GM12878 (cell line): Measurements from ENCODE around the gene CDC20B. TPM values are rescaled to one million over a fixed set of nuclear protein-coding genes. Genes with fewer than 3 reads are reported as not detected.

Experiments
- ATAC-seq: fragments of 200-7000 bp; cut with Tn5 transposase; 3 replicates; pipeline ENCODE4 v1.9.1; 2020; ENCODE audit warnings: mild to moderate bottlenecking, moderate library complexity
- BruUV-seq: library from RNA; stranded (reverse); fragments of 400-500 nt; replicated peaks from 2 replicates; lab custom pipeline; 2021; lab: Mats Ljungman, UMichigan
- CTCF ChIA-PET: fragments of 300-600 bp; sonication (Branson Sonifier 250); formaldehyde crosslinking; extraction: SDS; loops from one replicate; lab custom pipeline; 2021; ENCODE audit warnings: inconsistent platforms; lab: Yijun Ruan, JAX
- POLR2A ChIA-PET: fragments of 350-600 bp; formaldehyde crosslinking; extraction: SDS; loops from one replicate; lab custom pipeline; 2021; ENCODE audit warnings: inconsistent platforms; lab: Charles Lee
- RAD21 ChIA-PET: fragments of 300-600 bp; sonication (Branson Sonifier 250); formaldehyde crosslinking; loops from one replicate; lab custom pipeline; 2023; ENCODE audit warnings: antibody characterized with exemption; ENCODE audit not compliant: unreplicated experiment; lab: Charles Lee
- SMC1A ChIA-PET: fragments of 300-600 bp; sonication (Branson Sonifier 250); formaldehyde crosslinking; loops from one replicate; lab custom pipeline; 2023; ENCODE audit not compliant: unreplicated experiment, uncharacterized antibody; lab: Charles Lee
- DNase-seq: peaks from one replicate; pipeline ENCODE4 v3.0.0-alpha.2; 2011; ENCODE audit warnings: low read depth, low spot score
- FAIRE-seq: peaks from 3 replicates; lab custom pipeline; 2011; peaks lifted over from hg19 to GRCh38; lab: Jason Lieb, UNC
- H2AFZ ChIP-seq: 2 replicates; pipeline ENCODE4 v1.6.0; 2011; ENCODE audit warnings: low read depth, low read length, control low read depth; ENCODE audit not compliant: control insufficient read depth
- H3K27ac ChIP-seq: 2 replicates; pipeline ENCODE4 v1.5.1; 2011; ENCODE audit warnings: control low read depth; ENCODE audit not compliant: control insufficient read depth, insufficient read depth
- H3K27me3 ChIP-seq, 2 experiments: replicated peaks in 1 of 2; 2 replicates each; pipeline versions ENCODE4 v1.6.0 to v1.6.1; 2011; ENCODE audit warnings: low read length in 1 of 2; ENCODE audit not compliant: control insufficient read depth in 2 of 2, insufficient read depth in 2 of 2
- H3K36me3 ChIP-seq, 2 experiments: 2 replicates each; pipeline ENCODE4 v1.5.1; 2011; ENCODE audit warnings: low read length in 1 of 2; ENCODE audit not compliant: control insufficient read depth in 2 of 2, insufficient read depth in 2 of 2
- H3K4me1 ChIP-seq: 2 replicates; pipeline ENCODE4 v1.6.1; 2011; ENCODE audit warnings: mild to moderate bottlenecking, low read length, moderate library complexity, mixed read lengths; ENCODE audit not compliant: control insufficient read depth, insufficient read depth
- H3K4me2 ChIP-seq: 2 replicates; pipeline ENCODE4 v1.6.0; 2011; ENCODE audit warnings: control low read depth; ENCODE audit not compliant: control insufficient read depth, insufficient read depth
- H3K4me3 ChIP-seq: fragments of 200-600 bp; sonication (generic); 2 replicates; pipeline ENCODE4 v1.5.1; 2016
- H3K79me2 ChIP-seq: 2 replicates; pipeline ENCODE4 v1.6.0; 2011; ENCODE audit warnings: low read length; ENCODE audit not compliant: control insufficient read depth, insufficient read depth
- H3K9ac ChIP-seq: 2 replicates; pipeline ENCODE4 v1.8.0; 2011; ENCODE audit warnings: low read length, control low read depth, mixed read lengths; ENCODE audit not compliant: control insufficient read depth, insufficient read depth
- H3K9me3 ChIP-seq: replicated peaks from 3 replicates; pipeline ENCODE4 v1.5.1; 2011; ENCODE audit warnings: mild to moderate bottlenecking, low read length; ENCODE audit not compliant: control insufficient read depth, insufficient read depth
- H4K20me1 ChIP-seq: 2 replicates; pipeline ENCODE4 v1.6.0; 2011; ENCODE audit not compliant: control insufficient read depth, insufficient read depth
- E2F4 ChIP-seq: IDR thresholded peaks from 2 replicates; pipeline ENCODE4 v1.6.1; 2012; ENCODE audit warnings: low read depth, low read length, improper control_type of control experiment
- E4F1 ChIP-seq: fragments of 450-650 bp; IDR thresholded peaks from 2 replicates; pipeline ENCODE4 v1.6.1; 2018; ENCODE audit warnings: borderline replicate concordance, mild to moderate bottlenecking; ENCODE audit not compliant: partially characterized antibody
- EED ChIP-seq: sonication (generic); IDR thresholded peaks from 2 replicates; pipeline ENCODE4 v1.6.1; 2016; ENCODE audit warnings: antibody characterized with exemption, low read depth
- EGR1 ChIP-seq, 2 experiments: IDR thresholded peaks; 1 replicate in 1 of 2; 2 replicates in 1 of 2; pipeline ENCODE4 v1.6.1; 2011 to 2012; ENCODE audit warnings: low read depth in 2 of 2, low read length in 2 of 2, borderline replicate concordance in 1 of 2, mild to moderate bottlenecking in 1 of 2, moderate library complexity in 1 of 2
- GABPA ChIP-seq: IDR thresholded peaks from 2 replicates; pipeline ENCODE4 v1.6.1; 2014; ENCODE audit warnings: antibody characterized with exemption, low read depth, mild to moderate bottlenecking, inconsistent platforms
- HSF1 ChIP-seq: fragments of 150-350 bp; IDR thresholded peaks from 2 replicates; pipeline ENCODE4 v1.6.1; 2014; ENCODE audit warnings: mild to moderate bottlenecking, low read depth, low read length
- IRF4 ChIP-seq: IDR thresholded peaks from 2 replicates; pipeline ENCODE4 v1.6.1; 2011; ENCODE audit warnings: low read depth, low read length
- MYC ChIP-seq: IDR thresholded peaks from 2 replicates; pipeline ENCODE4 v1.6.1; 2011; ENCODE audit warnings: mild to moderate bottlenecking, low read length, moderate library complexity, inconsistent platforms; ENCODE audit not compliant: insufficient read depth, insufficient replicate concordance, insufficient read length, severe bottlenecking
- NR2C2 ChIP-seq: IDR thresholded peaks from 2 replicates; pipeline ENCODE4 v1.6.1; 2011; ENCODE audit warnings: borderline replicate concordance, low read depth; ENCODE audit not compliant: control insufficient read depth, insufficient read length
- PKNOX1 ChIP-seq: fragments of 450-650 bp; IDR thresholded peaks from 2 replicates; pipeline ENCODE4 v1.6.1; 2016; ENCODE audit warnings: mild to moderate bottlenecking
- POLR2A ChIP-seq: IDR thresholded peaks from 2 replicates; pipeline ENCODE4 v1.6.1; 2011; ENCODE audit warnings: low read depth, mild to moderate bottlenecking, low read length
- PRDM15 ChIP-seq: fragments of 450-650 bp; formaldehyde crosslinking; IDR thresholded peaks from 2 replicates; pipeline ENCODE4 v1.4.0; 2020; ENCODE audit warnings: mild to moderate bottlenecking, moderate library complexity
- TBL1XR1 ChIP-seq: IDR thresholded peaks from 2 replicates; pipeline ENCODE4 v1.6.1; 2012; ENCODE audit warnings: low read depth, low read length, improper control_type of control experiment
- ZNF207 ChIP-seq: fragments of 450-650 bp; IDR thresholded peaks from 2 replicates; pipeline ENCODE4 v1.6.1; 2014; ENCODE audit warnings: antibody characterized with exemption, mild to moderate bottlenecking, borderline replicate concordance
- WGBS: methylation state at CpG from one replicate; pipeline ENCODE4 v1.1.6; 2016; ENCODE audit warnings: low lambda C conversion rate; ENCODE audit not compliant: insufficient replicate concordance, insufficient coverage; ENCODE audit errors: missing lambda C conversion rate; 5-methylcytosine and 5-hydroxymethylcytosine counted together
- in situ Hi-C: fragments of 300-500 bp; cut with MboI; formaldehyde crosslinking; loops from 9 replicates; pipeline ENCODE4 v1.14.3; 2018; ENCODE audit warnings: mixed read lengths
- intact Hi-C: fragments of 100-400 bp; cut with micrococcal nuclease; formaldehyde crosslinking; loops from one replicate; pipeline ENCODE4 v1.14.2; 2022; ENCODE audit not compliant: unreplicated experiment
- polyA plus RNA-seq, 11 experiments: library from polyadenylated mRNA; depleted of rRNA in 4 of 11; unstranded in 6 of 11; stranded (reverse) in 5 of 11; fragments of >200 nt; fragmentation: Nextera tagmentation in 4 of 11; fragmentation: Illumina TruSeq in 1 of 11; extraction: Ambion mirVana in 4 of 11; extraction: Trizol in 1 of 11; gene quantifications; 1 replicate in 1 of 11; 2 replicates in 10 of 11; pipeline versions ENCODE4 v1.2.1 to v1.2.3, GENCODE V29; 2011 to 2016; ENCODE audit warnings: inconsistent platforms in 2 of 11, missing spikeins in 2 of 11, low read depth in 1 of 11
- total RNA-seq, 4 experiments: library from RNA; depleted of rRNA in 3 of 4; stranded (reverse); fragments of >200 nt in 3 of 4; fragmentation: Illumina TruSeq in 1 of 4; extraction: Trizol in 1 of 4; gene quantifications; 2 replicates each; pipeline versions ENCODE4 v1.2.1 to v1.2.3, GENCODE V29; 2013 to 2021

CDC20B gene
- total and polyA plus RNA-seq, 10 of the 15 experiments (the other 5 are each of a cell fraction or from before 2014, with no cell fraction given): 0.05 to 0.11 TPM; not detected in 8

- ChIA-PET POLR2A (no interaction called here), CTCF (interaction anchor here (1.2 kb wide), 1 partner anchor 9 kb away, joined by 4 read pairs; no protein-coding TSS in a partner anchor), SMC1A (interaction anchor here (0.6 kb wide), 1 partner anchor 1517 kb away, joined by 3 read pairs; no protein-coding TSS in a partner anchor), RAD21 (no interaction called here)
- H3K4me3 ChIP-seq: no peak overlapping the region
- no peak overlapping the region for H3K27ac ChIP-seq
- in situ Hi-C loops (loop anchor here (10.0 kb wide), 1 partner anchor 1019 kb away; no protein-coding TSS in a partner anchor), intact Hi-C loops (loop anchor here (10.0 kb wide), 2 partner anchors 729 to 1089 kb away; no protein-coding TSS in a partner anchor)
- FAIRE-seq (no peak), DNase-seq (no peak), ATAC-seq (no peak)
- no peaks in the 10 kb centered on the region; the same call in 2 of the 3 replicates for H3K9me3 ChIP-seq
- H3K4me2 ChIP-seq: no peak overlapping the region
- H3K79me2 ChIP-seq: no peaks in the 10 kb centered on the region
- H2AFZ ChIP-seq: no peak overlapping the region
- H3K4me1 ChIP-seq: peaks cover 9% of the 10 kb centered on the region
- WGBS: 8% methylated on average over 7 of the region's 7 CpGs
- H3K27me3 ChIP-seq: peaks cover 3 to 21% of the 10 kb centered on the region in 2 experiments; a peak in 3 of 4 replicates
- H3K9ac ChIP-seq: no peak overlapping the region
- H4K20me1 ChIP-seq: no peaks in the 10 kb centered on the region
- H3K36me3 ChIP-seq: no peaks in the 10 kb centered on the region
- no TSS peak for BruUV-seq
- no peak for TF ChIP-seq IRF4
- no peak for TF ChIP-seq POLR2A
- no peak for TF ChIP-seq E4F1
- no peak for TF ChIP-seq PRDM15 (CRISPR knock-in tag)
- no peak for TF ChIP-seq MYC
- no peak for TF ChIP-seq HSF1
- TF ChIP-seq EGR1 (IDR thresholded peaks at IDR 0.05; ENCODE audit: borderline replicate concordance in 1 of 2, low read depth in 2 of 2, low read length in 2 of 2): no peak
- no peak for TF ChIP-seq E2F4
- TF ChIP-seq TBL1XR1: no peak
- TF ChIP-seq PKNOX1: no peak
- no peak for TF ChIP-seq EED
- no peak for TF ChIP-seq ZNF207
- no peak for TF ChIP-seq GABPA
- TF ChIP-seq NR2C2: no peak
Measured at GRCh38 chr5:55175781-55176175, 2.8 kb upstream of the CDC20B start.
